ENCODE data around the gene SLC1A2.

Gene SLC1A2

DNA sequence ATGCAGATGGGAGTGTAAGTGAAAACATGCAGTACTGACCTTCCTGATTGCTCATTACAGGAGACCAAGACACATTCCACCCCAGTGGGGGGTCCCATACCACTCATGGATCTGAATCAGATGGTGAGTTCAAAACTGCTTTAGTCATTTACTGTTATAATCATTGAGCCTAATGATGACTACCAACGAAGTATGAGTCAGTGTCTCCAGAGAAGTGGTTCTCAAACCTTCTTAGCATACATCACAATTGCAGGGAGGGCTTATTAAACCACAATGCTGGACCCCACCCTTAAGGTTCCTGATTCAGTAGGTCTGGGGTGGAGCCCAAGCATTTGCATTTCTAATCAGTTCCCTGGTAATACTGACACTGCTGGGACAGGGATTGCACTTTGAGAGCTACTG lies 204.6 kb downstream of the SLC1A2 start:
- DNase-seq: no peak

- no peak for DNase-seq
These were observed 205.1 kb downstream of the SLC1A2 start for GRCh38 chr11:35214226-35214770.

- DNase-seq: no peak
These were observed 207.4 kb downstream of the SLC1A2 start for GRCh38 chr11:35211952-35212351.

GRCh38 chr11:35210876-35211546 lies 208.3 kb downstream of the SLC1A2 start:
- no peak for DNase-seq

DNA sequence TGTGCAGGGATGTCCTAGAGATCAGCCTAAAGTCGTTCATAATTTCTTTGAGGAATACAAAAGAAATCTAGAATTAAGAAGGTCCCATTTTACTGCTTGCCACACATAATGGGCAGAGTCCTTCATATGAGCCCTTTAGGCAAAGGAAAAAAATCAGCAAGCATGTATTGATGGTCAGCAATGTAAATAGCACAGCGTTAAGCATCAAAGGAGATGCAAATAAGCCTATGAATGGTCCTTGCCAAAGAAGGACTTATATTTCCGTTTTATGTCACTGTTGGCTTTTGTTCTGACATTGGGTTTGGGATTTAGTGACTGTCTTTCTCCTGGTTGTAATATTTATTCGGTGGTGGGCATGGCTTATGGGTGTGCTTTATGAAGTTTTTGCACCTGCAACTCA lies 210.6 kb downstream of the SLC1A2 start:
- DNase-seq: no peak

- no peak for DNase-seq
These were observed 211.6 kb downstream of the SLC1A2 start for GRCh38 chr11:35207471-35208403.

GRCh38 chr11:35206616-35207015 lies 212.7 kb downstream of the SLC1A2 start:
- DNase-seq: no peak

- no peak for DNase-seq
These were observed 214.7 kb downstream of the SLC1A2 start for GRCh38 chr11:35204614-35205013.

All from NCI-H446 treated with DMSO at 0.1 percent for 48 hours (cell line).